Measurements from ENCODE around the gene HTR1E. TPM values are rescaled to one million over a fixed set of nuclear protein-coding genes. Genes with fewer than 3 reads are reported as not detected.
"Not testable (repeated sequence)": the region's sequence is repeated elsewhere in the genome, so short reads cannot be mapped to it uniquely, and the experiment has no call there.

Gene HTR1E
- total RNA-seq, 1 donor from 2014 or later = not detected

GRCh38 chr6:86978251-86978650 is 40.9 kb downstream of the HTR1E start:
- Histone ChIP-seq H3F3A (ENCODE audit: low read depth) (no peaks in the 10 kb centered on the region), H3K4me2 (no peak overlapping the region), H4K20me1 (ENCODE audit: low read depth) (no peaks in the 10 kb centered on the region), H3K4me1 (no peaks in the 10 kb centered on the region), H2AFZ (replicated peaks) (no peak overlapping the region), H3K79me2 (ENCODE audit: low read depth) (no peaks in the 10 kb centered on the region), H3K9me3 (ENCODE audit: low read depth) (no peaks in the 10 kb centered on the region), H3K36me3 (no peaks in the 10 kb centered on the region), H3K9ac (no peak overlapping the region), H3K4me3 (no peak overlapping the region), H3K27me3 (no peaks in the 10 kb centered on the region), H3K27ac (no peak overlapping the region)
- Mint-ChIP-seq H3K9me3 (no peaks in the 10 kb centered on the region), H3K36me3 (no peaks in the 10 kb centered on the region), H3K27me3 (ENCODE audit: insufficient read depth, low read depth) (peaks cover 2% of the 10 kb centered on the region), H3K4me3 (no peak overlapping the region), H3K4me1 (no peaks in the 10 kb centered on the region), H3K27ac (no peak overlapping the region)
- no peak for DNase-seq (ENCODE audit: low spot score)
- no peak for TF ChIP-seq CTCF (IDR thresholded peaks at IDR 0.05)
- TF ChIP-seq EZH2phosphoT487 (IDR thresholded peaks at IDR 0.05) = no peak
- no peak for TF ChIP-seq EZH2 (IDR thresholded peaks at IDR 0.05)

GRCh38 chr6:87001494-87001893 is 64.2 kb downstream of the HTR1E start:
- no peaks in the 10 kb centered on the region for H4K20me1 ChIP-seq (ENCODE audit: low read depth)
- Mint-ChIP-seq H3K27me3 (ENCODE audit: insufficient read depth, low read depth) (peaks cover 2% of the 10 kb centered on the region), H3K36me3 (no peaks in the 10 kb centered on the region), H3K4me1 (no peaks in the 10 kb centered on the region), H3K9me3 (peaks cover 14% of the 10 kb centered on the region), H3K27ac (no peak overlapping the region), H3K4me3 (no peak overlapping the region)
- no peaks in the 10 kb centered on the region for H3K27me3 ChIP-seq
- H3K79me2 ChIP-seq (ENCODE audit: low read depth) = no peaks in the 10 kb centered on the region
- no peak overlapping the region for H3K4me3 ChIP-seq
- H3K9me3 ChIP-seq (ENCODE audit: low read depth) = no peaks in the 10 kb centered on the region
- no peak overlapping the region for H2AFZ ChIP-seq (replicated peaks)
- no peak overlapping the region for H3K9ac ChIP-seq
- H3K27ac ChIP-seq = no peak overlapping the region
- TF ChIP-seq CTCF (IDR thresholded peaks at IDR 0.05) (no peak), EZH2phosphoT487 (IDR thresholded peaks at IDR 0.05) (no peak), EZH2 (IDR thresholded peaks at IDR 0.05) (no peak)
- no peak for DNase-seq (ENCODE audit: low spot score)
- no peaks in the 10 kb centered on the region for H3K4me1 ChIP-seq
- H3K4me2 ChIP-seq = no peak overlapping the region
- no peaks in the 10 kb centered on the region for H3F3A ChIP-seq (ENCODE audit: low read depth)
- H3K36me3 ChIP-seq = no peaks in the 10 kb centered on the region

- not testable (repeated sequence) for H3K9me3 ChIP-seq (ENCODE audit: low read depth); DNase-seq (ENCODE audit: low spot score); H3K4me2 ChIP-seq; H3K9ac ChIP-seq; H3K27ac Mint-ChIP-seq; H3K36me3 ChIP-seq; H3K79me2 ChIP-seq (ENCODE audit: low read depth); H3K36me3 Mint-ChIP-seq; H3K27me3 ChIP-seq; H2AFZ ChIP-seq (replicated peaks); H3F3A ChIP-seq (ENCODE audit: low read depth); H3K27ac ChIP-seq; H3K4me3 Mint-ChIP-seq; H4K20me1 ChIP-seq (ENCODE audit: low read depth); H3K4me1 ChIP-seq; H3K27me3 Mint-ChIP-seq (ENCODE audit: insufficient read depth, low read depth); H3K4me3 ChIP-seq; H3K4me1 Mint-ChIP-seq
- peaks cover 15% of the 10 kb centered on the region for H3K9me3 Mint-ChIP-seq
These were observed 65.1 kb downstream of the HTR1E start for GRCh38 chr6:87002391-87002790.

GRCh38 chr6:87006541-87006940 is 69.2 kb downstream of the HTR1E start:
- H3F3A ChIP-seq (ENCODE audit: low read depth); DNase-seq (ENCODE audit: low spot score); H3K9me3 ChIP-seq (ENCODE audit: low read depth); H2AFZ ChIP-seq (replicated peaks); H3K4me1 Mint-ChIP-seq; H3K27ac ChIP-seq; H3K4me3 ChIP-seq; H3K27me3 ChIP-seq; H3K4me2 ChIP-seq; H3K36me3 ChIP-seq; H3K9ac ChIP-seq; H3K27me3 Mint-ChIP-seq (ENCODE audit: insufficient read depth, low read depth); H3K4me1 ChIP-seq; H3K36me3 Mint-ChIP-seq; H4K20me1 ChIP-seq (ENCODE audit: low read depth); H3K79me2 ChIP-seq (ENCODE audit: low read depth): not testable (repeated sequence)
- peak overlapping the region; percentile 34 for H3K27ac Mint-ChIP-seq
- peak overlapping the region; percentile 64 for H3K4me3 Mint-ChIP-seq
- peaks cover 25% of the 10 kb centered on the region for H3K9me3 Mint-ChIP-seq

GRCh38 chr6:87009581-87009980 is 72.3 kb downstream of the HTR1E start:
- not testable (repeated sequence) for H3K4me1 Mint-ChIP-seq; H3K9ac ChIP-seq; H4K20me1 ChIP-seq (ENCODE audit: low read depth); H3K4me3 ChIP-seq; H3K36me3 ChIP-seq; H3K27ac Mint-ChIP-seq; H3K79me2 ChIP-seq (ENCODE audit: low read depth); H3K4me3 Mint-ChIP-seq; H3K36me3 Mint-ChIP-seq; H3K27me3 Mint-ChIP-seq (ENCODE audit: insufficient read depth, low read depth); H3K27me3 ChIP-seq; DNase-seq (ENCODE audit: low spot score); H2AFZ ChIP-seq (replicated peaks); H3K27ac ChIP-seq; H3K4me1 ChIP-seq; H3K4me2 ChIP-seq; H3F3A ChIP-seq (ENCODE audit: low read depth); H3K9me3 ChIP-seq (ENCODE audit: low read depth)
- peaks cover 21% of the 10 kb centered on the region for H3K9me3 Mint-ChIP-seq

Data from neural progenitor cell (in vitro differentiated cells).